ENCODE results near the gene EFNA5.

- no peak for TF ChIP-seq CTCF (IDR thresholded peaks at IDR 0.05 in 2 of 3, conservative IDR thresholded peaks at IDR 0.05 in 1 of 3; ENCODE audit: borderline replicate concordance in 1 of 3, insufficient read depth in 1 of 3, low read depth in 2 of 3, low read length in 2 of 3)
- TF ChIP-seq EZH2phosphoT487 (IDR thresholded peaks at IDR 0.05; ENCODE audit: borderline replicate concordance), result no peak
- TF ChIP-seq POLR2A (IDR thresholded peaks at IDR 0.05; ENCODE audit: borderline replicate concordance, extremely low read depth, insufficient read depth, insufficient read length), result no peak
- TF ChIP-seq FOSL1 (IDR thresholded peaks at IDR 0.05; ENCODE audit: low read depth), result no peak
- TF ChIP-seq YY1 (IDR thresholded peaks at IDR 0.05; ENCODE audit: extremely low read depth, insufficient replicate concordance, low read depth, low read length), result no peak
- no peak for TF ChIP-seq ZBTB33 (IDR thresholded peaks at IDR 0.05; ENCODE audit: extremely low read depth, insufficient replicate concordance, low read length)
- no peak for TF ChIP-seq REST (IDR thresholded peaks at IDR 0.05; ENCODE audit: low read depth)
- TF ChIP-seq EGR1 (IDR thresholded peaks at IDR 0.05; ENCODE audit: low read depth), result no peak
- no peak for TF ChIP-seq ZNF274 (IDR thresholded peaks at IDR 0.05; ENCODE audit: low read depth, low read length)
- TF ChIP-seq TCF7L2 (IDR thresholded peaks at IDR 0.05; ENCODE audit: borderline replicate concordance, extremely low read depth, insufficient read depth, insufficient read length), result no peak
- no peak for TF ChIP-seq RAD21 (IDR thresholded peaks at IDR 0.05; ENCODE audit: low read depth)
- no peak for TF ChIP-seq SRF (IDR thresholded peaks at IDR 0.05; ENCODE audit: low read depth)
- no peak for TF ChIP-seq ELF1 (IDR thresholded peaks at IDR 0.05; ENCODE audit: borderline replicate concordance, low read depth)
- no peak for TF ChIP-seq POLR2AphosphoS5 (IDR thresholded peaks at IDR 0.05; ENCODE audit: low read depth, low read length)
Measured at GRCh38 chr5:107603349-107603748, 67.4 kb downstream of the EFNA5 start.
